Stimulated activated CD4-positive, alpha-beta T cell treated with anti-CD3 and anti-CD28 coated beads, Interleukin-4, amount 100 ng/mL, for 4 hours (primary cell): Measurements from ENCODE around the gene MT1F.
"Not testable (repeated sequence)": the region's sequence is repeated elsewhere in the genome, so short reads cannot be mapped to it uniquely, and the experiment has no call there.

Experiments used
- DNase-seq, 2 experiments: peaks; one replicate each; pipeline ENCODE4 v3.0.0-alpha.2; 2020

Gene MT1F

GRCh38 chr16:56645838-56646237 lies 11.9 kb upstream of the MT1F start:
- no peak for DNase-seq

- no peak for DNase-seq
Measured at GRCh38 chr16:56647641-56648431, 9.9 kb upstream of the MT1F start.

GRCh38 chr16:56649271-56649670 lies 8.5 kb upstream of the MT1F start:
- DNase-seq = no peak

- DNase-seq = no peak
Measured at GRCh38 chr16:56649820-56650219, 7.9 kb upstream of the MT1F start.

GRCh38 chr16:56651586-56651985 lies 6.2 kb upstream of the MT1F start, which contains the start of gene MT1B:
Gene MT1B (plus strand): TSS chr16:56651886. CDS start chr16:56651954, 68 bp downstream.
- no peak for DNase-seq

- no peak for DNase-seq
Measured at GRCh38 chr16:56652600-56652999, 5.2 kb upstream of the MT1F start.

GRCh38 chr16:56653218-56653617 lies 4.5 kb upstream of the MT1F start:
- no peak for DNase-seq

- DNase-seq = no peak
Measured at GRCh38 chr16:56658327-56658875, 642 bp downstream of the MT1F start.

- DNase-seq = peak; percentile 22 to 30
Measured at GRCh38 chr16:56662357-56663354, 4.9 kb downstream of the MT1F start.

GRCh38 chr16:56664506-56664905 lies 6.7 kb downstream of the MT1F start:
- DNase-seq = no peak

- DNase-seq = not testable (repeated sequence)
Measured at GRCh38 chr16:56665286-56666261, 7.8 kb downstream of the MT1F start.

- DNase-seq = peak in 1 of 2 experiments; percentile 40
Measured at GRCh38 chr16:56667581-56668571, 10.1 kb downstream of the MT1F start, which contains the start of gene MT1G. Gene MT1G (minus strand): TSS chr16:56668065. CDS start chr16:56667993, 72 bp downstream.

- DNase-seq = peak in 1 of 2 experiments; percentile 22
Measured at GRCh38 chr16:56669005-56669839, 11.5 kb downstream of the MT1F start, which contains the start of gene MT1H. Gene MT1H (plus strand): TSS chr16:56669814. CDS start chr16:56669885, 71 bp downstream.

- DNase-seq = no peak
Measured at GRCh38 chr16:56669840-56670619, 12.3 kb downstream of the MT1F start.

GRCh38 chr16:56670620-56670934 lies 12.8 kb downstream of the MT1F start:
- no peak for DNase-seq

- not testable (repeated sequence) for DNase-seq
Measured at GRCh38 chr16:56671691-56672090, 13.9 kb downstream of the MT1F start.

GRCh38 chr16:56672171-56672570 lies 14.4 kb downstream of the MT1F start:
- DNase-seq = not testable (repeated sequence)

- no peak for DNase-seq
Measured at GRCh38 chr16:56672761-56673536, 15.2 kb downstream of the MT1F start.
